ENCODE measurements around the gene HNRNPM. TPM values are rescaled to one million over a fixed set of nuclear protein-coding genes. Genes with fewer than 3 reads are reported as not detected.

The HNRNPM gene
- total RNA-seq, 3 donors from 2014 or later, result 84.8 to 153 (median 116) TPM

DNA sequence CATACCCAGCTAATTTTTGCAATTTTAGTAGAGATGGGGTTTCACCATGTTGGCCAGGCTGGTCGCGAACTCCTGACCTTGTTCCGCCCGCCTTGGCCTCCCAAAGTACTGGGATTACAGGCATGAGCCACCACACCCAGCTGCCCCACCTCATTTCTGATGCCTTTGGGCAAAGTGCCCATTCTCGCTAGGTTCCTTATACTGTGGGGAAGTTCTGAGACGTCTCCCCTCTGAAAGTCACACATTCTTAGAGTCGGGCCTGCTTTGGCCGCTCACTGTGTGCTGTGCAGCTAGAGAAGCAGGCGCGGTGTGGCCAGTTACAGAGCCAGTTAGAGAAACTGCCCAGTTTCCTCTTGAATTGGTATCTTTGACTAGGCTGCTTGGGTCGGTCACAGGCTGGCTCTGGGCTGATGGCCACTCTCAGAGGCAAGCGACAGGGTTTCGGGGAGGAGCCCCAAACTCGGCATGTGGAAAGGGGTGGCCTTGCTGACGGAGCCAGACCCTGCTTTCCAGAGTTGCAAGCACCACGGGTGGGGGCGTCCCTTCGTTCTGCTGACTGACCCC lies 39.6 kb downstream of the HNRNPM start:
- Histone ChIP-seq H3K27me3 (no peaks in the 10 kb centered on the region), H3K4me1 (peaks cover 3 to 8% of the 10 kb centered on the region in 2 donors), H3K4me3 (no peak overlapping the region), H3K9me3 (no peaks in the 10 kb centered on the region), H3K36me3 (peaks cover 3% of the 10 kb centered on the region), H3K27ac (no peak overlapping the region)
- DNase-seq (ENCODE audit: low spot score in 2 of 2), result peak in 1 of 2 donors; percentile 32
- no peak for TF ChIP-seq POLR2A (IDR thresholded peaks at IDR 0.05)
- TF ChIP-seq, protein P1, sequence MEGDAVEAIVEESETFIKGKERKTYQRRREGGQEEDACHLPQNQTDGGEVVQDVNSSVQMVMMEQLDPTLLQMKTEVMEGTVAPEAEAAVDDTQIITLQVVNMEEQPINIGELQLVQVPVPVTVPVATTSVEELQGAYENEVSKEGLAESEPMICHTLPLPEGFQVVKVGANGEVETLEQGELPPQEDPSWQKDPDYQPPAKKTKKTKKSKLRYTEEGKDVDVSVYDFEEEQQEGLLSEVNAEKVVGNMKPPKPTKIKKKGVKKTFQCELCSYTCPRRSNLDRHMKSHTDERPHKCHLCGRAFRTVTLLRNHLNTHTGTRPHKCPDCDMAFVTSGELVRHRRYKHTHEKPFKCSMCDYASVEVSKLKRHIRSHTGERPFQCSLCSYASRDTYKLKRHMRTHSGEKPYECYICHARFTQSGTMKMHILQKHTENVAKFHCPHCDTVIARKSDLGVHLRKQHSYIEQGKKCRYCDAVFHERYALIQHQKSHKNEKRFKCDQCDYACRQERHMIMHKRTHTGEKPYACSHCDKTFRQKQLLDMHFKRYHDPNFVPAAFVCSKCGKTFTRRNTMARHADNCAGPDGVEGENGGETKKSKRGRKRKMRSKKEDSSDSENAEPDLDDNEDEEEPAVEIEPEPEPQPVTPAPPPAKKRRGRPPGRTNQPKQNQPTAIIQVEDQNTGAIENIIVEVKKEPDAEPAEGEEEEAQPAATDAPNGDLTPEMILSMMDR (IDR thresholded peaks at IDR 0.05), result no peak
- no peak for TF ChIP-seq POLR2AphosphoS5 (IDR thresholded peaks at IDR 0.05)
- intact Hi-C loops (cut with DNase I; ENCODE audit: low total_unique reads), result no loop called here

DNA sequence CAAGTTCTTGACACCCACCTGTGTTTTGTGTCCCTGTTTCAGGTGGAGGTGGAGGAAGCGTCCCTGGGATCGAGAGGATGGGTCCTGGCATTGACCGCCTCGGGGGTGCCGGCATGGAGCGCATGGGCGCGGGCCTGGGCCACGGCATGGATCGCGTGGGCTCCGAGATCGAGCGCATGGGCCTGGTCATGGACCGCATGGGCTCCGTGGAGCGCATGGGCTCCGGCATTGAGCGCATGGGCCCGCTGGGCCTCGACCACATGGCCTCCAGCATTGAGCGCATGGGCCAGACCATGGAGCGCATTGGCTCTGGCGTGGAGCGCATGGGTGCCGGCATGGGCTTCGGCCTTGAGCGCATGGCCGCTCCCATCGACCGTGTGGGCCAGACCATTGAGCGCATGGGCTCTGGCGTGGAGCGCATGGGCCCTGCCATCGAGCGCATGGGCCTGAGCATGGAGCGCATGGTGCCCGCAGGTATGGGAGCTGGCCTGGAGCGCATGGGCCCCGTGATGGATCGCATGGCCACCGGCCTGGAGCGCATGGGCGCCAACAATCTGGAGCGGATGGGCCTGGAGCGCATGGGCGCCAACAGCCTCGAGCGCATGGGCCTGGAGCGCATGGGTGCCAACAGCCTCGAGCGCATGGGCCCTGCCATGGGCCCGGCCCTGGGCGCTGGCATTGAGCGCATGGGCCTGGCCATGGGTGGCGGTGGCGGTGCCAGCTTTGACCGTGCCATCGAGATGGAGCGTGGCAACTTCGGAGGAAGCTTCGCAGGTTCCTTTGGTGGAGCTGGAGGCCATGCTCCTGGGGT lies 41.0 kb downstream of the HNRNPM start:
- Histone ChIP-seq H3K27ac (no peak overlapping the region), H3K4me3 (no peak overlapping the region), H3K4me1 (peaks cover 3 to 8% of the 10 kb centered on the region in 2 donors), H3K27me3 (no peaks in the 10 kb centered on the region), H3K9me3 (no peaks in the 10 kb centered on the region), H3K36me3 (peaks cover 3% of the 10 kb centered on the region)
- intact Hi-C loops (cut with DNase I; ENCODE audit: low total_unique reads), result no loop called here
- no peak for TF ChIP-seq POLR2AphosphoS5 (IDR thresholded peaks at IDR 0.05)
- TF ChIP-seq, protein P1 (IDR thresholded peaks at IDR 0.05), result no peak
- no peak for TF ChIP-seq POLR2A (IDR thresholded peaks at IDR 0.05)
- DNase-seq (ENCODE audit: low spot score in 2 of 2), result no peak

DNA sequence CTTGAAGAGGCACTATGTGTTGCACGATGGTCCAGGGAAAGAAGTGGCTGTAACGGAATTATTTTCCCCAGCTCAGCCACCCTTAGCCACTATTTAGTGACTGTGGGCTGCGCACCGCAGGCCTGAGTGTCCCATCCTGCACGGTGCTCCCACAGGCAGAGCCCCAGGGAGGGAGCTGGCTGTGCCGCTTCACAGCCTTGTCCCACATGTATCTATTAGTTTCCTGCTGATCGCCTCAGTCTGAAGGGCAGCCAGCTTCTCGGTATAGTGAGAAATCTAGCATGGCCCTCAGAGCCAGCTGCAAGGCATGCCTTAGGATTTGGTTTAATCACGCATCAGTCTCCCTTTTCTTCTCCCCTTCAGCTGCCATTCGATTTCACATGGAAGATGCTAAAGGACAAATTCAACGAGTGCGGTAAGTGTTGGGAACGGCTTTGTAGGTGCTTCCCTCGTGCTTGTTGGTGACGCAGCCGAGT lies 41.9 kb downstream of the HNRNPM start:
- H3K4me3 ChIP-seq, result no peak overlapping the region
- TF ChIP-seq POLR2A (IDR thresholded peaks at IDR 0.05) (no peak), POLR2AphosphoS5 (IDR thresholded peaks at IDR 0.05) (no peak)
- TF ChIP-seq, protein P1 (IDR thresholded peaks at IDR 0.05), result no peak
- no peaks in the 10 kb centered on the region for H3K9me3 ChIP-seq
- H3K27me3 ChIP-seq, result no peaks in the 10 kb centered on the region
- no peaks in the 10 kb centered on the region for H3K4me1 ChIP-seq
- H3K36me3 ChIP-seq, result peaks cover 3% of the 10 kb centered on the region
- H3K27ac ChIP-seq, result peak overlapping the region in 1 of 2 donors; percentile 9
- intact Hi-C loops (cut with DNase I; ENCODE audit: low total_unique reads), result no loop called here
- DNase-seq (ENCODE audit: low spot score in 2 of 2), result no peak

DNA sequence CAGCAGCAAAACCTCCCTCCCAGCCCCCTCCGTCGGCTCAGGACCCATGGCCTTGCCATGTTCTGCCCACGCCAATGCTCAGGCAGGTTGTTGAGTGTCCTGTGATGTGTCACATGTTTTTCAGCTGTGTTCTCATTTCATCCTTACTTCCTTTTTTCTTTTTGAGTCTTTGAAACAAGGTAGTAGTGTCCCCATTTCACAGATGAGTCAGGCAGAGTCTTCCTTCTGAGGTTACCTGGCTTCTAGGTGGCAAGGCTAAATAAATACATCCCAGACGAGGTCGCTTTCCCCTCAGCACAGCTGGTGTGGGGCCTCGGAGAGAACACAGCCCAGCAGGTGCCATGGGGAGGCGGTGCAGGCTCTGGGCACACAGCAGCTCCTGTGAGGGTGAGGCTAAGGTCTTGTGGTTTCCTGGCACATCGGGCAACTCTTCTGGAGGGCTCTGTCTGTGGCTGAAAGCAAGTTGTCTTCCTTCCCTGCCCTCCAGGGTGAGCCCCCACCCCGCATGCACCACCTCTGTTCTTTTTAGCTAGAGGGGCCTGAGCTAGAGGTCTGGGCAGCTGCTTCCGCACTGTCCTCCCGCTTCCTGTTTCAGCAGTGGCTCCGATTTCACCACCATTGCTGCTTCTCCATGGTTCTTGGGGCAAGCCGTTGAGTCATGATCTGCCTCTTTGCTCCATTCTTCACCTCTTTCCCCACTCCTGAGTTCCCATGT lies 42.5 kb downstream of the HNRNPM start:
- Histone ChIP-seq H3K4me1 (no peaks in the 10 kb centered on the region), H3K9me3 (no peaks in the 10 kb centered on the region), H3K36me3 (peaks cover 3% of the 10 kb centered on the region), H3K27me3 (no peaks in the 10 kb centered on the region), H3K4me3 (no peak overlapping the region), H3K27ac (peak overlapping the region in 1 of 2 donors; percentile 27)
- TF ChIP-seq POLR2AphosphoS5 (IDR thresholded peaks at IDR 0.05) (no peak), POLR2A (IDR thresholded peaks at IDR 0.05) (no peak)
- TF ChIP-seq, protein P1 (IDR thresholded peaks at IDR 0.05), result no peak
- intact Hi-C loops (cut with DNase I; ENCODE audit: low total_unique reads), result no loop called here
- DNase-seq (ENCODE audit: low spot score in 2 of 2), result no peak
